NCI-H128 (cell line): ENCODE results near the gene VTA1.
"Not testable (repeated sequence)": the region's sequence is repeated elsewhere in the genome, so short reads cannot be mapped to it uniquely, and the experiment has no call there.

Experiments
- DNase-seq: peaks from one replicate; lab custom pipeline; 2025; ENCODE audit not compliant: unreplicated experiment; lab: John Stamatoyannopoulos, UW

VTA1 gene

DNA sequence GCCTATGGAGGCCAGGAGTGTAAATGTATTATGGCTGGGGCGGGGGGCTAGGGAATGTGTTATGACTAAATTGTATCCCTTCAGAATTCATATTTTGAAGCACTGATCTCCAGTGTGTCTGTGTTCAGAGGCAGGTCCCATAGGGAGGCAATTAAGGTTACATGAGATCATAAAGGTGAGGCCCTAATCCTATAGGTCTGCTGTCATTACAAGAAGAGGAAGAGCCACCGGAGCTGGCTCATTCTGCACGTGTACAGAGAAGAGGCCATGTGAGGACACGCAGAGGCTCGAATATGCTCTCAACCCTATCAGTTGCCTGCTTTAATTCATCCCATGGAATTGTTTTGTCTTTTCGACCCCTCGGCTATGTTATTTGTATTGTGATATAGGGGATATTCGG lies 76.9 kb downstream of the VTA1 start:
- DNase-seq, result no peak

DNA sequence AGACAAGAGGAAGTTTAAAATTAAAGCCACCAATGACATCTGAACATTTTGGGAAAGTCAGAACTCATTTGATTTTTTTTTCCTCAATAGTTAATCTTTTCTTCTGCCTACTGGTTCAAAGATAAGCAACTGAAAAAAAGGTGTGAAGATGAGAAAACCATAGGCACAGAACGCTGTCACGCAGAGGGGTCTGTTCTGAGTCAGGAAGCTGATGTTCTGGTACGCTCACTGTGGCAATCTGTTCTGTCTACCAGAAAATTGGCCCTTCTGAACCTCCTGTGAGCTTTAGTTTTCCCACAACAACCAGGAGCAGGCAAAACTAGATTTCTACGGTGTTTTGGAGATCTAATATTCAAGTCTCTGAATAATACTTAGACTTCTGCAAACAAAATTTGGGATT lies 78.1 kb downstream of the VTA1 start:
- DNase-seq, result no peak

DNA sequence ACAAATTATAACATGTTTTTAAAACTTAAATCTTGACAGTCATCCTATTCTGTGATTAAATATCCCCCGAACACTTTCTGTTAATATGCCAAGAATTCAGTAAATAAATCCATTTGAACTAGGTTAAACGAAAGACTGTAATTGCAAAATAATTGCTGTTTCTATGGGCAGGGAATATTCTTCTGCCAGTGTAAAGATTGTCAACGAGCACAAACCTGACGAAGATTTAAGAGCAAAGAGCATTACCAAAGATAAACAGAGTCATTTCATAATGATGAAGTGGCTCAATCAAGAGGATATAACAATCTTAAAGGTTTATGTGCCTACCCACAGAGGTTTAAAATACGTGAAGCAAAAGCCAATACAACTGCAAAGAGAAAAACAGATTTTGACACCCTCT lies 78.5 kb downstream of the VTA1 start:
- no peak for DNase-seq

- no peak for DNase-seq
Measured at GRCh38 chr6:142226731-142227130, 79.7 kb downstream of the VTA1 start.

DNA sequence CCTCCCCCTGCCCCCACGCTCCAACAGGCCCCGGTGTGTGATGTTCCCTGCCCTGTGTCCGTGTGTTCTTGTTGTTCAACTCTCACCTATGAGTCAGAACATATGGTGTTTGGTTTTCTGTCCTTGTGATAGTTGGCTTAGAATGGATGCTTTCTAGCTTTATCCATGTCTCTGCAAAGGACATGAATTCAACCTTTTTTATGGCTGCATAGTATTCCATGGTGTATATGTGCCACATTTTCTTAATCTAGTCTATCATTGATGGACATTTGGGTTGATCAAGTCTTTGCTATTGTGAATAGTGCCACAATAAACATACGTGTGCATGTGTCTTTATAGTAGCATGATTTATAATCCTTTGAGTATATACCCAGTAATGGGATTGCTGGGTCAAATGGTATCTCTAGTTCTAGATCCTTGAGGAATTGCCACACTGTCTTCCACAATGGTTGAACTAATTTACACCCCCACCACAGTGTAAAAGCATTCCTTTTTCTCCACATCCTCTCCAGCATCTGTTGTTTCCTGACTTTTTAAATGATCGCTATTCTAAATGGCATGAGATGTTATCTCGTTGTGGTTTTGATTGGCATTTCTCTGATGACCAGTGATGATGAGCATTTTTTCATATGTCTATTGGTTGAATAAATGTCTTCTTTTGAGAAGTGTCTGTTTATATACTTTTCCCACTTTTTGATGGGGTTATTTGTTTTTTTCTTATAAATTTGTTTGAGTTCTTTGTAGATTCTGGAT lies 82.6 kb downstream of the VTA1 start:
- not testable (repeated sequence) for DNase-seq

- peak; percentile 31 for DNase-seq
Measured at GRCh38 chr6:142232206-142233044, 85.4 kb downstream of the VTA1 start.

- DNase-seq, result no peak
Measured at GRCh38 chr6:142233945-142234682, 87.1 kb downstream of the VTA1 start.

DNA sequence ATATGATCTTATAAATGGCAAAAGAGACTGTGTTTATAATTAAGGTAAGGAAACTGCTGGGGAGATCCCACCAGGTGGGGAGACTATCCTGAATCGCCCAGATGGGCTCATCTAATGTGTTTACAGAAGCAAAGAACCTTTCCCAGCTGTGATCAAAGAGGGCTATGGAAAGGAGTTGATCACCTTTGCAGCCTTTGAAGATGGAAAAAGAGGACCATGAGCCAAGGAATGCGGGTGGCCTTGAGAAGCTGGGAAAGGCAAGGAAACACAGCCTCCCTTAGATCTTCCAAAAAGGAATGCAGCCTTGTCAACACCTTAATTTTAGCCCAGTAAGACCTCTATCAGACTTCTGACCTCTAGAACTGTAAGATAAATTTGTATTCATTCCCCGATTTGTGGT lies 88.2 kb downstream of the VTA1 start:
- no peak for DNase-seq

- no peak for DNase-seq
Measured at GRCh38 chr6:142235791-142236190, 88.7 kb downstream of the VTA1 start.

DNA sequence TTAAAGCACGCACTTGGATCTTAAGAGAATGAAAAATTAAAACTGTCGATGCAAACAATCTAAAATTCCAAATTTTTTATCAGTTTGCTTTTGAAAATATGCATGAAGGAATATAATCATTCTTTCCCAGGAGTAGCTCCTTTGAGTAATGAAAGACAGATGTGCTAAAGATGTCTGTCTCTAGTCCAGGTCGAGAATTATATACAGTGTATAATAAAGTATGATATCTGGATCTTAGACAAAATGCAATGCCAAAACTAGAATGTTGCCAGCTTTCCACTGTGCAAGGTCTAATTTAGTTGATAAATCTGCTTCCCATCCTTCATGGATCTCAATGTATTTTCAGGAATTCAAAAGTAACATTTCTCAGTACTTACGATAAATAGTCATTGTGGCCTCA lies 89.6 kb downstream of the VTA1 start:
- no peak for DNase-seq

DNA sequence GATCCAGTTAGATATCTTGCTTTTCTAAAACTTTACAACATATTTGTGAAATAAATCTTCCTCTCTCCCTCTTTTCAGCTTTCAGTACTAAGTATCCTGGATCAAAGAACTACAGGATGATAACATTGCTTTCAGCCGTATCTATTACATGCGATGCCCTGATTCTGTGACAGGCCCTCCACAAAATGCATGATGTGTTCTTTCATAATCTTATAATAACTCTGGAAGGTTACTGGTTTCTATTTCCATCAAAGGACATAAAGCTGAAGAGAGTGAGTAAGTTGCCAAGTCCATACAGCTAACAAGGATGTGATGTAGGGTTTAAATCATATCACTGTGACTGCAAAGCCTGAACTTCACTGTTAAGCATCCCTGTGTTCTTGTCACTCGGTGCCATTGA lies 91.8 kb downstream of the VTA1 start:
- no peak for DNase-seq

DNA sequence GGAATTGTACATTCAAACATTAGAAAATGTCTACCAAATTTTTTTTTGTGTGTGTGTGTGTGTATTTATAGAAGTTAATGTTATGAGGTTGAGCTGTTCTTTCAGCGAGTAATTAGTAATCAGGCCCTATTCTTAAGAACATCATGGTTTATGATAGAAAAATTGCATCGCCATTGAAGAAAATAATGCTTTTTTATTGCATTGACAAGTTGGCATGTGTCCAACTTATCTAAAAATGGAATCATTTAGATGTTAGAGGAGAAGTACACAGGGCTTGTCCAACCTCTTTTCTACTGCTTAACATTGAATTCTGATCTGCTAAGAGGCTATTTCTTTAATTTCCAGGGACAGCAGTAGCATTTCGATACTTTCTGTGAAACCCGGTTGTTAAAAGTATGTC lies 93.1 kb downstream of the VTA1 start:
- DNase-seq, result no peak

DNA sequence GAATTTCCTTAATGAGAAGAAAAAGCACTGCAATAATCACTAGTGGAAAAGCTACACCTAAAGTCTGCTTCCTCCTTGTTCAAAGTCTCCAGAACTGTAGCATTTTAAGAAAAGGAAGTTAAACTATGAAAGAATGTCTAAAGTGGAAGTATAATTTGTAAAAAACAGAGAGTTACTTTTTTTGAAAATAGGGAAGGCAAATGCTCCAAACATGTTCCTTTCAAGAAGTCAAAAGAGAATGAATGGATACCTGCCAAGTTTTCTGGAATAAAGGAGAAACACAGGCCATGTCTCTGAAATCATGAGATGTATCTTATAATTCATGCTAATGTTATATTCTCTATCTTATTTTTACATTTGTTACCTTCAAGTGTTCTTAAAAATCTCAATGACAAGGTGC lies 94.0 kb downstream of the VTA1 start:
- DNase-seq, result no peak

DNA sequence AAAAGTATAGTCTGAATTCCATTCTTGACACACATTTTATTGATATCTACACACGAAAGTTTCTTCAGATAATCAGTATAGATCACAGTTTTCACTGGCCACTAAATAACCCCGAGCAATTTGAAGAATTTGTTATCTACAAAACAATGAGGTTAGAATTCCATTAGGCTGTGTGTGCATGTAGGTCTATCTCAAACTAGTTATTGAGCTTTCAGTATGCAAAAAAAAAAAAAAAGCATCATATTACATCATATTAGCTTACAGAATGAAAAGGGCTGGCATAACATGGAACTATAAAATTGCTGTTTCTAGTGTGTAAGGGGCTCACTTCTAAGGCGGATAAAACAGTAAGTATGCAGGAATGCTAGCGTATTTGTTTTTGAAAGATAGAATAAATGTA lies 95.2 kb downstream of the VTA1 start:
- no peak for DNase-seq

DNA sequence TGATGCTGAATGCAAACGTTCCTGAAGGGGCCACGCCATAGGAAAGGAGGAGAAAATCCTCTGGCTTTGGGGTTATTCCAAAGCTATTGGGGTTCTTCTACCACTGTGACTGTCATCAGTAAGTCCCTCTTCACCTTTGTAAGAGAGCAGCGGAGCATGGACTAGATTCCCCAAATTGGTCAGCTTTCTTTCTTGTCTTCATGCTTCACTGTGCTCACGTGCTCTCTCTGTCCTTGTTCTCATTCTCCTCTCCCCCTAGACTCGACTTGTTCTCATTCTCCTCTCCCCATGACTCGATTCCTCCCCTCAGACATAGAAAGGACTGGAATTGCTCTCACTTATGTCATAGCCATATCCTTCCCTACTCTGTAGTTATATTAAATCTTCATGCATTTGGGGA lies 99.9 kb downstream of the VTA1 start:
- no peak for DNase-seq

GRCh38 chr6:142249266-142249665 lies 102.2 kb downstream of the VTA1 start:
- DNase-seq, result no peak

- DNase-seq, result no peak
Measured at GRCh38 chr6:142251930-142252445, 104.9 kb downstream of the VTA1 start.

DNA sequence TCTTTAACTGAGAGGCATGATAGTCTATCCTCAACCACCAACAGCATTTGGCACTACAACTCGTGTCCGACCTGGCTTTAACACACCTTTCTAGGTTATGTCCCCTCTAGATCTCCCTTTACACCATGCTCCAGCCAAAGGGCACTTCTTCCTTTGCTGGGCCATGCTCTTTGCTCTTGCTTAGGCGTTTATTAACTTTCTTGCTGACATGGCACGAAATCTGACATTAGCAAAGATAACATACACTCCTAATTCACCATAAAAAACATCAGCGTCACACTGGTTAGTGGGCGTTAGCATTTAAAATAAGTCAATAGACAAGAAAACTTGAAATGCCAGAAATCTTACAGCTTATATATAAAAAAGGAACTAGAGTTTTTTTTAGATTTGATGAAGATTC lies 107.5 kb downstream of the VTA1 start:
- DNase-seq, result no peak

- no peak for DNase-seq
Measured at GRCh38 chr6:142255785-142256184, 108.7 kb downstream of the VTA1 start.

- DNase-seq, result no peak
Measured at GRCh38 chr6:142258305-142258704, 111.2 kb downstream of the VTA1 start.

DNA sequence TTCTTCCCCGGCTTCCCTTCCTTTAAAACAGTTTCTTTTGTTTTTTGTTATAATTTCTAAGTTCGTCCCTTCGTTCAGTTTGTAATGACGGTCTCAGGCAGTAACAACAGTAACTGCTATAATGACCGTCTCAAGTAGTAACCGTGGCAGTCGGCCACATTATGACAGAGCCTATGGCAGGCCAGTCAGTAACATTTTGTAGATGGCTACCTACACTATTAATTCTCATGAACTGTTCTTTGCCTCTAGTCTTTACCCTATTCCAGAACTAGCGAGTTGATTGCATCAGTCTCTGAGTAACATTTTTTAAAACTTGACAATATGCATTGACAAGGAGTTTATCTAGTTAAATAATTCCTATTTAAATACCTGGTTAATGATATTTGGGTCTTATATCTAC lies 111.7 kb downstream of the VTA1 start:
- no peak for DNase-seq

- no peak for DNase-seq
Measured at GRCh38 chr6:142260748-142261147, 113.7 kb downstream of the VTA1 start.
